Endothelial cell of coronary artery (primary cell): ENCODE data around the gene ATP11B. TPM values are rescaled to one million over a fixed set of nuclear protein-coding genes. Genes with fewer than 3 reads are reported as not detected.

ENCODE experiments used
- total RNA-seq: library from RNA; depleted of rRNA; stranded (reverse); fragments of >200 nt; gene quantifications from 2 replicates; pipeline ENCODE4 v1.2.3, GENCODE V29; 2014

ATP11B gene
- total RNA-seq = 42.2 and 58.3 TPM in 2 replicates

GRCh38 chr3:182792901-182793662, at the start of gene ATP11B:
ATP11B (plus strand) TSS chr3:182793504; CDS start chr3:182793760, 256 bp downstream.

Other genes starting within 250 kb of the ATP11B start
- 21.7 and 26.8 TPM in 2 replicates for gene DCUN1D1, start 187.0 kb downstream of the ATP11B start, total RNA-seq